ENCODE results near the gene SGCG. TPM values are rescaled to one million over a fixed set of nuclear protein-coding genes. Genes with fewer than 3 reads are reported as not detected.

The SGCG gene
- polyA plus RNA-seq, 1 of the 3 experiments (the other 2 are of a cell fraction): not detected

GRCh38 chr13:23288995-23289394, 108.2 kb downstream of the SGCG start:
- CTCF ChIA-PET: no interaction called here
- no peak overlapping the region for H3K27ac ChIP-seq (ENCODE audit: low read depth in 2 of 2, low read length in 1 of 2)

GRCh38 chr13:23289917-23290357, 109.2 kb downstream of the SGCG start:
- Histone ChIP-seq H3K4me2 (no peak overlapping the region), H3K4me3 (ENCODE audit: low read depth in 2 of 2, low read length in 1 of 2) (no peak overlapping the region), H3K9me2 (no peaks in the 10 kb centered on the region), H2AFZ (ENCODE audit: low read depth) (no peak overlapping the region; the same call in 1 of the 2 replicates), H4K20me1 (ENCODE audit: insufficient read depth) (no peaks in the 10 kb centered on the region), H3K9me3 (no peaks in the 10 kb centered on the region), H3K9ac (no peak overlapping the region), H3F3A (replicated peaks; ENCODE audit: insufficient read depth) (no peaks in the 10 kb centered on the region), H3K36me3 (replicated peaks in 1 of 2; ENCODE audit: control insufficient read depth in 1 of 2, insufficient read depth in 2 of 2, low read length in 1 of 2) (no peaks in the 10 kb centered on the region), H3K27ac (ENCODE audit: low read depth in 2 of 2, low read length in 1 of 2) (0 out of 4 replicates have a peak overlapping the region, but pooled peaks of 1 of the 2 experiments have one; percentile 10), H3K4me1 (ENCODE audit: control insufficient read depth in 1 of 2, insufficient read depth in 2 of 2, low read depth in 1 of 2, low read length in 1 of 2) (no peaks in the 10 kb centered on the region), H3K79me2 (ENCODE audit: insufficient read depth) (no peaks in the 10 kb centered on the region), H3K27me3 (ENCODE audit: insufficient read depth) (no peaks in the 10 kb centered on the region)
- DNase-seq: peak; percentile 10
- 24% methylated on average over 5 of the region's 5 CpGs for WGBS (ENCODE audit: low lambda C conversion rate)
- no peak for TF ChIP-seq USF2 (IDR thresholded peaks at IDR 0.05; ENCODE audit: borderline replicate concordance, low read depth, low read length)
- TF ChIP-seq ZBTB33 (IDR thresholded peaks at IDR 0.05; ENCODE audit: borderline replicate concordance, low read depth): no peak
- no peak for TF ChIP-seq MEF2A (IDR thresholded peaks at IDR 0.05; ENCODE audit: borderline replicate concordance, low read depth)
- no peak for TF ChIP-seq RAD21 (IDR thresholded peaks at IDR 0.05; ENCODE audit: low read length)
- TF ChIP-seq GATA2 (CRISPR knock-in tag; IDR thresholded peaks at IDR 0.05): no peak
- no peak for TF ChIP-seq CHD2 (IDR thresholded peaks at IDR 0.05; ENCODE audit: low read length, partially characterized antibody)
- TF ChIP-seq TEAD4 (IDR thresholded peaks at IDR 0.05; ENCODE audit: borderline replicate concordance, insufficient read depth): no peak
- no peak for TF ChIP-seq NRF1 (IDR thresholded peaks at IDR 0.05; ENCODE audit: low read depth, low read length)
- no peak for TF ChIP-seq EP300 (IDR thresholded peaks at IDR 0.05; ENCODE audit: borderline replicate concordance in 1 of 2, low read depth in 1 of 2, low read length in 1 of 2)
- TF ChIP-seq RXRA (IDR thresholded peaks at IDR 0.05; ENCODE audit: borderline replicate concordance, low read depth): no peak
- POLR2A ChIA-PET: no interaction called here
- CTCF ChIA-PET: no interaction called here

More at GRCh38 chr13:23288995-23289394, 108.2 kb downstream of the SGCG start:
- no peaks in the 10 kb centered on the region for H3K36me3 ChIP-seq (replicated peaks in 1 of 2; ENCODE audit: control insufficient read depth in 1 of 2, insufficient read depth in 2 of 2, low read length in 1 of 2)
- no peaks in the 10 kb centered on the region for H3F3A ChIP-seq (replicated peaks; ENCODE audit: insufficient read depth)
- no peaks in the 10 kb centered on the region for H3K27me3 ChIP-seq (ENCODE audit: insufficient read depth)
- no peaks in the 10 kb centered on the region for H3K9me3 ChIP-seq
- H4K20me1 ChIP-seq (ENCODE audit: insufficient read depth): no peaks in the 10 kb centered on the region
- no peak overlapping the region for H3K9ac ChIP-seq
- DNase-seq: no peak
- POLR2A ChIA-PET: no interaction called here
- H3K79me2 ChIP-seq (ENCODE audit: insufficient read depth): no peaks in the 10 kb centered on the region
- no peak overlapping the region for H3K4me3 ChIP-seq (ENCODE audit: low read depth in 2 of 2, low read length in 1 of 2)
- no peak overlapping the region for H3K4me2 ChIP-seq
- H2AFZ ChIP-seq (ENCODE audit: low read depth): no peak overlapping the region
- no peaks in the 10 kb centered on the region for H3K9me2 ChIP-seq
- 68% methylated on average over 7 of the region's 7 CpGs for WGBS (ENCODE audit: low lambda C conversion rate)
- TF ChIP-seq TAF1 (IDR thresholded peaks at IDR 0.05; ENCODE audit: borderline replicate concordance, low read depth, low read length): no peak
- no peak for TF ChIP-seq TCF12 (IDR thresholded peaks at IDR 0.05)
- no peak for TF ChIP-seq REST (IDR thresholded peaks at IDR 0.05; ENCODE audit: low read depth, low read length)
- no peak for TF ChIP-seq RCOR1 (IDR thresholded peaks at IDR 0.05; ENCODE audit: low read length)
- no peak for TF ChIP-seq GABPA (IDR thresholded peaks at IDR 0.05; ENCODE audit: low read depth)
- TF ChIP-seq CHD2 (IDR thresholded peaks at IDR 0.05; ENCODE audit: low read length, partially characterized antibody): no peak
- no peaks in the 10 kb centered on the region for H3K4me1 ChIP-seq (ENCODE audit: control insufficient read depth in 1 of 2, insufficient read depth in 2 of 2, low read depth in 1 of 2, low read length in 1 of 2)
